ENCODE results near the gene OBSCN. TPM values are rescaled to one million over a fixed set of nuclear protein-coding genes. Genes with fewer than 3 reads are reported as not detected.

The OBSCN gene
- total RNA-seq, 1 donor from 2014 or later, result 3.4 TPM

DNA sequence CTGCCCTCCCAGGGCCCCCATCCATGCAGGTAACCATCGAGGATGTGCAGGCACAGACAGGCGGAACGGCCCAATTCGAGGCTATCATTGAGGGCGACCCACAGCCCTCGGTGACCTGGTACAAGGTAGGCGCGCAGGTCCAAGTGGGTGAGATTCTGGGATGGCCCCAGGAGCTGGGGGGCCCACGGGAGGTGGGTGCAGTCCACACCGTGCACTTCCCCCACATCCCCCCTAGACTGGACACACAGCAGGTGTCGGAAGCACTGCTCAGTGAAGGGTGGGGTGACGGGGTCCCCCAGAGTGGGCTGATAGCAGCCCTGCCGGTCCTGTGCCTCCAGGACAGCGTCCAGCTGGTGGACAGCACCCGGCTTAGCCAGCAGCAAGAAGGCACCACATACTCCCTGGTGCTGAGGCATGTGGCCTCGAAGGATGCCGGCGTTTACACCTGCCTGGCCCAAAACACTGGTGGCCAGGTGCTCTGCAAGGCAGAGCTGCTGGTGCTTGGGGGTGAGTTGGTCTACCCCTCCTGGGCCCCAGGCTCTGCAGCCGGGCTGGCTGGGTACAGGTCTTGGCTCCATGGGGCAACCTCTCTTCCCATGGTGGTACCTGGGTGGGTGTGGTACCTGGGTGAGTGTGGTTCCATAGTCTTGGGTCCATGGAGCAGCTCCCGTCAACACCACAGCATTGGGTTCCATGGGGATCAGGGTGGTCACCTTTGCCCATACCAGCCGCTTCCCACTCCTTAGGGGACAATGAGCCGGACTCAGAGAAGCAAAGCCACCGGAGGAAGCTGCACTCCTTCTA, 158.4 kb downstream of the OBSCN start:
- DNase-seq (ENCODE audit: low read depth, low spot score), result no peak

DNA sequence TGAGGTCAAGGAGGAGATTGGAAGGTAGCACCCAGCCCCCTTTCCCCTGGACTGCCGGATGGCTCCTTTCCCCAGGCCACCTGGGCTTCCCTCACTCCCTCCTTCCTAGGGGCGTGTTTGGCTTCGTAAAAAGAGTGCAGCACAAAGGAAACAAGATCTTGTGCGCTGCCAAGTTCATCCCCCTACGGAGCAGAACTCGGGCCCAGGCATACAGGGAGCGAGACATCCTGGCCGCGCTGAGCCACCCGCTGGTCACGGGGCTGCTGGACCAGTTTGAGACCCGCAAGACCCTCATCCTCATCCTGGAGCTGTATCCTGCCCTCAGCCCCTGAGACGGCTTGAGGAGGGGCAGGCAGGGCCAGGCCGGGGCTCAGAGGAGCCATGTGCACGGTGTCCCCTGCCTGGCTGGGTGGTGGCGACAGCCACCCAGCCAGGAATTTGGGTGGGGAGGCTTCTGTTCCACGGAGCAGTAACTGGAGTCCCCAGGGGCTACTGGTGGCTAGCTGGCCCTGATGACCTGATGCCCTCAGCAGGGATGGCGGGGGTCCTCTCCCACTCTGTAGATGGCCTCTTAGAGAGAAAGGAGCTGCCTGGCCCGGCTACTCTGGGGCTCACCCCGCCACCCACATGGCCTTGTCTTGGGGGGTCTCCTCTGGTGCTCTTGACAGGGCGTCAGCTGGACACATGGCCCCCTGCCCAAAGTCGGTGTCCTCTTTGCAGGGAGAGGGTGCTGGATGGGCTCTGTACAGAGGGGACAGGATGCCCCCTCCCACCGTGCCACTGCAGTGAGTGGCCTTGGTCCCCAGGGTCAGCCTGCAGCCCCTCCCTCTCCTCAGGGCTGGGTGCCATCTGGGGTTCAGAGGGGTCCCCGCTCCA, 159.3 kb downstream of the OBSCN start:
- DNase-seq (ENCODE audit: low read depth, low spot score), result no peak

DNA sequence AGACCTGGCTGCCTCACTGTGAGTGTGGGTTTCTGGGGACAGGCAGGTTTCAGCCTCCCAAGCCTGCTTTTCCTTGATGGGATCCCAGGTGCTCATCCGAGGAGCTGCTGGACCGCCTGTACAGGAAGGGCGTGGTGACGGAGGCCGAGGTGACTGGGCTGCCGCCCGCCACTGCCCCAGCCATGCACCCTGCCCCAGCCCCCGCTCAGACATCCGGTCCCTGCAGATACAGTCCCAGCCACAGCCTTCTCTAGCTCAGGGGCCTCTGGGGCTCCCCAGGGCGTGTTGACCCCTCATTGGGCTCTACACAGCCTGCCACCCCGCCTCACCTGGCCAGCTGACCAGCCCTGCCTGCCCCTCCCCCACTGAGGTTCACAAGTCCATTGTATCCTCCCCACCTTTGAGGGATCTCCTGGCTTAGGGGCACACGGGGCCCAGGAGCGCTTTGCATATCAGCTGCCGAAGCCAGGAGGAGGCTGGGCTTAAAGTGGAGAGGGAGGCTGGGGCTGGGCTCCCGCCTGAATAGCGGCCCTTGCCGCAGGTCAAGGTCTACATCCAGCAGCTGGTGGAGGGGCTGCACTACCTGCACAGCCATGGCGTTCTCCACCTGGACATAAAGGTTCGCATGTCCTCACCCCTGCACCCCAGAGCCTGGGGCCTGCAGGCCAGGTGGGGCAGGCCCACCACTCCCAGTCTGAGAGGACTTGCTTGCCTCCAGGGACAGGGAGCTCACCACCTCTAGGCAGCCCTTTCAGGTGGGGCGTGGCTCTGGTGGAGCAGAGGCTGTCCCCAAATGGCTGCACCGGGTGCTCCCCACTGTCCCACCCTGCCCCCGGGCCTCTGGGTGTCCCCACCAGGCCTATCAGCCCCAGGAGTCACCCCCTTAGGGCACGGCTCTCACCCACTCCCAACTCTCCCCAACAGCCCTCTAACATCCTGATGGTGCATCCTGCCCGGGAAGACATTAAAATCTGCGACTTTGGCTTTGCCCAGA, 160.3 kb downstream of the OBSCN start:
- no peak for DNase-seq (ENCODE audit: low read depth, low spot score)

DNA sequence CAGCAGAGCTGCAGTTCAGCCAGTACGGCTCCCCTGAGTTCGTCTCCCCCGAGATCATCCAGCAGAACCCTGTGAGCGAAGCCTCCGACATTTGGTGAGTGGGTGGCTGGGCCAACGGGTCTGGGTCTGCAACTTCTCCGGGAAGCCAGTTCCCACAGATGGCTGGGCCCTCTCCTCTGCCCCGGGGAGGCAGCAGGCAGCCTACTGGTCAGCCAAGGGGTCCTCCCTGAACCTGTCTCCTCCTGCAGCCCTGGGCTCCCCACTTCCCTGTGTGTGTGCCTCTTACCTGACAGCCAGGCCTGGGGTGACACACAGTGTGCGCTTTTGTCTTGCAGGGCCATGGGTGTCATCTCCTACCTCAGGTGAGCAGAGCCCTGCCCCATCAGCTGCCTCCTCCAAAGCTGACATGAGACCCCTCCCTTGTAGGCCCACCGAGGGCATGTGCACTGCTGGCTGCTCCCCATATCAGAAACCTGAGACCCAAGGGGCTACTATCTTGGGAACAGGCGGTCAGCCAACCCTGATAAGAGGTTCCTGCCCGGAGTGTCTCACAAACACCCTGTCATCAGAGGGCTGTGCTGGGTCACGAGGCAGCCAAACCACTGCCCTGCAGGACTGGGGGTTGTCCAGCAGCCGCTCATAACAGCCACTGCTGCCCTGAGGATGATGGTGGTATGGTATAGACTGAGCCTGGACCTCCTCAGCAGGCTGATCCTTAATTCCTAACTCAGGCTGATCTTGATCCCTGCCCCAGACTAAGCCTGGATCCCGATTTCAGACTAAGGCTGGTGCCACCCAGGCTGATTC, 161.2 kb downstream of the OBSCN start:
- DNase-seq (ENCODE audit: low read depth, low spot score), result no peak

DNA sequence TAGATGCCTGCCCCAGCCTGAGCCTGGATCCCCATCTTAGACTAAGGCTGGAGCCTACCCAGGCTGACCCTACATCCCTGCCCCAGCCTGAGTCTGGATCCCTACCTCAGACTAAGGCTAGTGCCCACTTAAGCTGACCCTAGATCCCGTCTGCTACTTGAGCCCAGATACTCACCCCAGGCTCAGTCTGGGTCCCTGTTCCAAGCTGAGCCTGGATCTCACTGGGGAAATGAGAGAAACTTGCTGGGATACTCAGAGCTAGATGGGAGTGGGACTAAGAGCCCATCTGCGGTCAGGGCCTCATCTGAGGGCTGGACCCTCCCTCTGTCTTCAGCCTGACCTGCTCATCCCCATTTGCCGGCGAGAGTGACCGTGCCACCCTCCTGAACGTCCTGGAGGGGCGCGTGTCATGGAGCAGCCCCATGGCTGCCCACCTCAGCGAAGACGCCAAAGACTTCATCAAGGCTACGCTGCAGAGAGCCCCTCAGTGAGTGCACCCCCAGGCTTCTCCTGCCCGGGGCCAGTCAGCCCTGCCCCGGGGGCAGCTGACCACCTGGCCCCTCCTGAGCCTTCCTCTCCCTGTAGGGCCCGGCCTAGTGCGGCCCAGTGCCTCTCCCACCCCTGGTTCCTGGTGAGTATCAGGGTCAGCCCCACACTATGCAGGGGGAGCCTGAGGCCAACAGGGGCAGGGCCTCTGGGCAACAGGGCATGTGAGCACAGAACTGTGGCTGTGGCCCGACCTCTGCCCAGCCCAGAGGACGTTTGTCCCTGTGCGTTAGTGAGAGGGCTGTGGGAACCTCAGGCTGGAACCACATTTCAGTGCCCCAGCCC, 162.0 kb downstream of the OBSCN start:
- DNase-seq (ENCODE audit: low read depth, low spot score), result no peak

DNA sequence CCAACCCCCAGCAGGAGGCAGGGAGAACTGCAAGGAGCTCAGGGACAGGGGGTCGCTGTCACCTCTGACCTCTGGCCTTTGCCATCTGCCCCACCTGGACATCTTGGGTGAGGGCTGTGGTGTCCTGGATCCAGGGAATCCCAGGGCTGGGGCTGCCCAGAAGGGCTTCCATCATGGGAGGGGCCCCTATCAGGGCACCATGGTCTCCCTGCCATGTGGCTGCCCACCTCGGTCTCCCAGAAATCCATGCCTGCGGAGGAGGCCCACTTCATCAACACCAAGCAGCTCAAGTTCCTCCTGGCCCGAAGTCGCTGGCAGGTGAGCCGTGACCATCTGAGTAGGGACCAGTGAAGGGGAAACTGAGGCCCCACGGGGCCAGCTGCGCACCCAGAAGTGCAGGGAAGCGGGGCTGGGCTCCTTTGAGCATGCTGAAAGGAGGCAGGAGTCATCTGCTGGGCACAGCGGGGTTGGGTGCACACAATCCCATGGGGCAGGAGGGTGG, 162.6 kb downstream of the OBSCN start:
- DNase-seq (ENCODE audit: low read depth, low spot score), result no peak

DNA sequence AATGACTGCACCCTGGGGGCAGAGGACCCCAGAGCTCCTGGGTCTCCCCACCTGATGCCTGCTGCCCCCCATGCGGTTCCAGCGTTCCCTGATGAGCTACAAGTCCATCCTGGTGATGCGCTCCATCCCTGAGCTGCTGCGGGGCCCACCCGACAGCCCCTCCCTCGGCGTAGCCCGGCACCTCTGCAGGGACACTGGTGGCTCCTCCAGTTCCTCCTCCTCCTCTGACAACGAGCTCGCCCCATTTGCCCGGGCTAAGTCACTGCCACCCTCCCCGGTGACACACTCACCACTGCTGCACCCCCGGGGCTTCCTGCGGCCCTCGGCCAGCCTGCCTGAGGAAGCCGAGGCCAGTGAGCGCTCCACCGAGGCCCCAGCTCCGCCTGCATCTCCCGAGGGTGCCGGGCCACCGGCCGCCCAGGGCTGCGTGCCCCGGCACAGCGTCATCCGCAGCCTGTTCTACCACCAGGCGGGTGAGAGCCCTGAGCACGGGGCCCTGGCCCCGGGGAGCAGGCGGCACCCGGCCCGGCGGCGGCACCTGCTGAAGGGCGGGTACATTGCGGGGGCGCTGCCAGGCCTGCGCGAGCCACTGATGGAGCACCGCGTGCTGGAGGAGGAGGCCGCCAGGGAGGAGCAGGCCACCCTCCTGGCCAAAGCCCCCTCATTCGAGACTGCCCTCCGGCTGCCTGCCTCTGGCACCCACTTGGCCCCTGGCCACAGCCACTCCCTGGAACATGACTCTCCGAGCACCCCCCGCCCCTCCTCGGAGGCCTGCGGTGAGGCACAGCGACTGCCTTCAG, 163.3 kb downstream of the OBSCN start:
- no peak for DNase-seq (ENCODE audit: low read depth, low spot score)

DNA sequence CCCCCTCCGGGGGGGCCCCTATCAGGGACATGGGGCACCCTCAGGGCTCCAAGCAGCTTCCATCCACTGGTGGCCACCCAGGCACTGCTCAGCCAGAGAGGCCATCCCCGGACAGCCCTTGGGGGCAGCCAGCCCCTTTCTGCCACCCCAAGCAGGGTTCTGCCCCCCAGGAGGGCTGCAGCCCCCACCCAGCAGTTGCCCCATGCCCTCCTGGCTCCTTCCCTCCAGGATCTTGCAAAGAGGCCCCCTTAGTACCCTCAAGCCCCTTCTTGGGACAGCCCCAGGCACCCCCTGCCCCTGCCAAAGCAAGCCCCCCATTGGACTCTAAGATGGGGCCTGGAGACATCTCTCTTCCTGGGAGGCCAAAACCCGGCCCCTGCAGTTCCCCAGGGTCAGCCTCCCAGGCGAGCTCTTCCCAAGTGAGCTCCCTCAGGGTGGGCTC, 163.9 kb downstream of the OBSCN start:
- no peak for DNase-seq (ENCODE audit: low read depth, low spot score)

DNA sequence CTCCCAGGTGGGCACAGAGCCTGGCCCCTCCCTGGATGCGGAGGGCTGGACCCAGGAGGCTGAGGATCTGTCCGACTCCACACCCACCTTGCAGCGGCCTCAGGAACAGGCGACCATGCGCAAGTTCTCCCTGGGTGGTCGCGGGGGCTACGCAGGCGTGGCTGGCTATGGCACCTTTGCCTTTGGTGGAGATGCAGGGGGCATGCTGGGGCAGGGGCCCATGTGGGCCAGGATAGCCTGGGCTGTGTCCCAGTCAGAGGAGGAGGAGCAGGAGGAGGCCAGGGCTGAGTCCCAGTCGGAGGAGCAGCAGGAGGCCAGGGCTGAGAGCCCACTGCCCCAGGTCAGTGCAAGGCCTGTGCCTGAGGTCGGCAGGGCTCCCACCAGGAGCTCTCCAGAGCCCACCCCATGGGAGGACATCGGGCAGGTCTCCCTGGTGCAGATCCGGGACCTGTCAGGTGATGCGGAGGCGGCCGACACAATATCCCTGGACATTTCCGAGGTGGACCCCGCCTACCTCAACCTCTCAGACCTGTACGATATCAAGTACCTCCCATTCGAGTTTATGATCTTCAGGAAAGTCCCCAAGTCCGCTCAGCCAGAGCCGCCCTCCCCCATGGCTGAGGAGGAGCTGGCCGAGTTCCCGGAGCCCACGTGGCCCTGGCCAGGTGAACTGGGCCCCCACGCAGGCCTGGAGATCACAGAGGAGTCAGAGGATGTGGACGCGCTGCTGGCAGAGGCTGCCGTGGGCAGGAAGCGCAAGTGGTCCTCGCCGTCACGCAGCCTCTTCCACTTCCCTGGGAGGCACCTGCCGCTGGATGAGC, 164.5 kb downstream of the OBSCN start:
- DNase-seq (ENCODE audit: low read depth, low spot score), result no peak

DNA sequence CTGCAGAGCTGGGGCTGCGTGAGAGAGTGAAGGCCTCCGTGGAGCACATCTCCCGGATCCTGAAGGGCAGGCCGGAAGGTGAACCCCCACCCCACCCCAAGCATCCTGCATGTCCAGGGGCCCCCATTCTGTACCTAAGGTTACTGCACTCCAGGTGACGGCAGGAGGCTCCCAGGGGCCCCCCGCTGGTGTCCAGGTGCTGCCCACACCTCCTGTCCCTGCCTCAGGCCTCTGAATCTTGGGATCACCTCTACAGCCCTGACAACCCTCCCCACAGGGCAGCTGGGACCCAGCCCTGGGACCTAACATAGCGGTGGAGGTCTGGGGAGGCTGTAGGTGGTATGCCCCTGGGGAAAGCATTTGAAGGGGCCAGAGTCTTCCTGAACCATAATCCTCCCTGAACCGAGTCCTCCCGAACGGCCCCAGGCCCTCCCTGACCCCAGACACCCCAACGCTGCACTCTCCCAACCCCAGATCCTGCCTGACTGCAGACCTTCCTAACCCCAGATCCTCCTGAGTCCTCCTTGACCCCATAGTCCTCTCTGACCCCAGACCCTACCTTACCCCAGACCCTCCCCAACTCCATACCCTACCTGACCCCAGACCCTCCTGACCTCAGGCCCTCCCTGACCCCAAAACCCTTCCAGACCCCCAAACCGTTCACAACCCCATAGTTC, 165.3 kb downstream of the OBSCN start:
- no peak for DNase-seq (ENCODE audit: low read depth, low spot score)

DNA sequence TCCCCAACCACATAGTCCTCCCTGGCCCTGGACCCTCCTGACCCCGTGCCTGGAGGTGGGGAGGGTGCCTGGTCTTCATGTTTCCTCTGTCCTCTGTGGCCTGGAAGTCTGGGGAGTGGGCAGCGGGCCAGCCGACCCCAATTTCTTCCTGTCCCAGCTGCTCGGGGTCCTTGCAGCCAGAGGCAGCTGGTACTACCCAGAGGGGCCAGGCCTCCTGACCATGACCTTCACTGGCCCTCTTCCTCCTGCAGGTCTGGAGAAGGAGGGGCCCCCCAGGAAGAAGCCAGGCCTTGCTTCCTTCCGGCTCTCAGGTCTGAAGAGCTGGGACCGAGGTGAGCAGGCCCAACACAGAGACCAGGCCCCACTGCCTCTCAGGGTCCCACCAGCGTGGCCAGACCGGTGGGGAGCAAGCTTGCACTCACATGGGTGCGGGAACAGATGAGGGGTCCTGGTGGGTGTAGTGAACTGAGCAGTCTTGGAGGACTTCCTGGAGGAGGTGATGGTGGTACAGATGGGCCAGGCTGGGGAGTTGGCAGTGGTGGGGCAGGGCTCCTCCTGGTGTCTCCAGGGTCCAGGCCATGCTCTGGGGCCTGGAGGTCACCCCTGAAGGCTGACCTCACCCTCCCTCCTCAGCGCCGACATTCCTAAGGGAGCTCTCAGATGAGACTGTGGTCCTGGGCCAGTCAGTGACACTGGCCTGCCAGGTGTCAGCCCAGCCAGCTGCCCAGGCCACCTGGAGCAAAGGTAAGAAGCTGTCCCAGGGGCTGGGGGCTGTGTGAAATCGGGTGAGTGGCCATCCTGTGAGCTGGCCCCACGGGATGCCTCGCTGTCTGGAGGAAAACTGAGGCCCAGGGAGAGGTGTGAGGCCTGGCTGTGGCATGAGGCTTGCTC, 166.1 kb downstream of the OBSCN start:
- DNase-seq (ENCODE audit: low read depth, low spot score), result no peak

DNA sequence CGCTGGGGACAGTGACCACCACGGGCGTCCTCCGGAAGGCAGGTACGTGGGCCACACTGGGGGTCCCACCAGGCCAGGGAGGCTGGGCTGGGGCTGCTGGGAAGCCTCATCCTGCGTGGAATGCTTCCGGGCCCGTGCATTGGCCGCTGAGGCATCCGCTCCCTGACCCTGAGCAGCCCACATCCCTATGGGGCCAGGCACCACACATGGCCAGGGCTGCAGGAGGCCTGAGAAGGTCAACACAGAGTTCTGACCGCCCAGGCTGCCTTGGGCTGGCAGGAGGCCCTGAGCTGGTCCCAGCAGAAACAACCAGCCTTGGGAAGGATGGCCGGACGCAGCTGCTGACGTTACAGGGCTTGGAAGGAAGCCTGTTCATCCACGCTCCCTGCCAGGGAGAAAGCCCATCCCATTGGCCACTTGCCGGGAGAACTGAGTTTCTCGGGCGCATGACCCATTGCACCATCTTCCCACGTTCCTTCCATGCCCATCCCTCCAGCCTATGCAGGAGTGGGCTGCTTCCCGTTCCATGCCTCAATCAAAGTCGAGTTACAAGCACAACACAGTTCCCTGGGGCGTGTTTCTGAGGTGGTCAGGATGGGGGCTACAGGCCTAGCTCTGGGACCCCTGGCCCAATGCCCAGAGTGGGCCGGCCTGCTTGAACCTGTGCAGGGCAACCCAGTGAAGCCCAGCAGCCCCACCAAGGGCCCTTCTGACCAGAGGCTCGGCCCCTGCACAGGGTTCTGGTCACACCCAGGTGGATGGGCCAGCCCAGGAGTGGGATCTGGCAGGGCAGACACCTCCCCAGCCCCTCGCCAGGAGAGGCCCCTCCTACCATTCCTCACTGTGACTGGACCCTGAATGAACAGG, 167.1 kb downstream of the OBSCN start:
- DNase-seq (ENCODE audit: low read depth, low spot score), result peak; percentile 45

DNA sequence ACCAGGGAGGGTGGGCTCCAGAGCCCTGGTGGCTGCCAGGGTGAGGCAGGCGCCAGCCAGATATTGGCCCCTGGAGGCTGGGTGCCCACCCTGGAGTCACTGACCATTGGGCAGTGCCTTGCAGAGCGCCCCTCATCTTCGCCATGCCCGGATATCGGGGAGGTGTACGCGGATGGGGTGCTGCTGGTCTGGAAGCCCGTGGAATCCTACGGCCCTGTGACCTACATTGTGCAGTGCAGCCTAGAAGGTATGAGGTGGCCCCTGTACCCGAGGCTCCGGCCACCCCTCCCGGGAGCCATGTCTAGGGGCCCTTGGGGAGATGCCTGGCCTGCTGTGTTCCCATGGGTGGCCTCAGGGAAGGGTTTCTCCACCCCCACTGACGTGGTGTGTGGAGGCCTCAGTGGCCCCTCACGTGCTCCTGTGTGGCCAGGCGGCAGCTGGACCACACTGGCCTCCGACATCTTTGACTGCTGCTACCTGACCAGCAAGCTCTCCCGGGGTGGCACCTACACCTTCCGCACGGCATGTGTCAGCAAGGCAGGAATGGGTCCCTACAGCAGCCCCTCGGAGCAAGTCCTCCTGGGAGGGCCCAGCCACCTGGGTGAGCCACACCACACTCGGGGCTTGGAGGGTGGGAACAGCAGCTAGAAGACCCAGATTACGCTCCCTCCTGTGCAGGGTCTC, 167.9 kb downstream of the OBSCN start:
- no peak for DNase-seq (ENCODE audit: low read depth, low spot score)

DNA sequence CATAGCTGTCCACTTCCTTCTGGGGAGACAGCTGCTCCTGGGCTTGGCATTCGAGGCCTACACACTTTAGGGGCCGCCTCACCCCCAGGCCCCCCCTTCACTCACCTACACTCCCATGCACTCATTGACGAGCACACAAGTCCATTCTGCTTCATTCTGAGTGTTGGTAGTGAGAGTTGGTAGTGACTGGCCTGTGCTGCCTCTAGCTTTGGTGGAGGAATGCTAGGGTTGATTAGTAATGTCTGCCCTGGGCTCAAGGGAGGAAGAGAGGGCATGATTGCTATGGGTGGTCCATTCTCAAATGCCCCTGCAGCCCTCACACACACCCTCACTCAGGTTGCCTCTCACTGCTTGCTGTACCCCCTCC, 168.4 kb downstream of the OBSCN start:
- no peak for DNase-seq (ENCODE audit: low read depth, low spot score)
